T-helper 1 cell (primary cell): ENCODE measurements around the gene SHE.

Experiments
- DNase-seq, 5 donors: peaks; one replicate each; pipeline ENCODE4 v3.0.0-alpha.2; 2012 to 2020

The SHE gene

DNA sequence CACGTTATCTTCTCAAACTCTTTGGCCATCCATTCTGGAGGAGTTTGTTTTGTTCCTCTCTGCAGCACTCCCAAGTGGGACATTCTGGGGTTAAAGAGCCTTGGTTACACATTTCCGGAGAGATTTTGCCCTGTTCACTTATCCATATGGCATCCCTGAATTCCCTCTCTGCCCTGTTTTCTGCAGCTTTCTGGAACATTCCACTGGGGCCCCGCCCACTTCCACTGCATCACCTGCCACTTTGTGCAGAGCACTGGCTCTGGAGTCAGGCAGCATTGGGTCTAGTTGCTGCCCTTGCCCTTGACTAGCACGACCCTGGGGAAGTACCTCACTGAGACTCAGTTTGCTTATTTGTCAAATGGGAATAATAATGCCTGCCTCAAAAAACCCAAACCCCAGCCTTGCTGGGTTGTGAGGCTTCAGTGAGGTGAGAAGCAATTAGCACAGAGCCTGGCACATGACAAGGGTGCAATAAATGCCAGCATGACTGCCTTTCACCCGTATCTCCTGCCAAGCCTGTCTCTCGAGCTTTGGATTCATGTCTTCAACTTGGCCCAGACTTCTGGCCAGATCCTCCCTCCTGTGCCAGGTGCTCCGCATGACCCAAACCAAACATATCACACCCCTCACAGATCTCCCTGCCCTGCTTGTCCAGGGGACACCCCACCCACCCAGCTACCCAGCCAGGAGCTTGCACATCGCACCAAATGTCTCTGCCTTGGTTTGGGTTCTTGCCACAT, 58.8 kb downstream of the SHE start:
- no peak for DNase-seq

DNA sequence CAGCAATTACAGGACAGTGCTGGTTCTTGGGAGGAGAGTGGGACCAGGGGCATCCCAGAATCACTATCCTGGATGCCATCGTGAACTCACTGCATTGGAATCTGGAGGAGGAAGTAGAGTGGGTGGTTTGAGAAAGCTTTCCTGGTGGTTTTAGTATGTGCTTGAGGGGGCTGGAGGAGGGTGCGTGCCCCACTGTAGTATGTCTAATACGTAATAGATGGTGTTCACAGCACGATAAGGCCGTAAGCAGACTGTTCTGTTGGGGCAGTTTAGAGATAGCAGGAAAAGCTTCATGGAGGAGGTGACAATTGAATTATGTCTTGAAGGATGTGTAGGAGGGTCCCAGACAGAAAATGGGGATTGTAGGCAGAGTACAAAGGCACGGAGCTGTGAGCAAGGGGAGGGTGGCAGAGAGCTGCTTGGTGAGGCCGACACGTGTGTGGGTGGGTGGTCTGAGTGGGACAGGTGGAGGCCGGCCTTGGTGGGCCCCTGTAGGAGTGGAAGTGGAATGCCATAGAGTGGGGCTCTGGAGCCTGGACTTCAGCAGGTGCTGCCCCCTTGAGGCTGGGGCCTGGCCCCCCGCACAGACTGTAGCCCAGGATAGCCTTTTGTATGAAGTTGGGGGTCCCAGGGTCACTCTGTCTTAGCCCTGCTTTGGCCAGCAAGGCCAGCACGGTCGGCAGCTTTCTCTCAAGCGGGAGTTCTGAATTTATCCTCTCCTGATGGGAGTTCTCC, 60.0 kb downstream of the SHE start:
- DNase-seq: no peak

DNA sequence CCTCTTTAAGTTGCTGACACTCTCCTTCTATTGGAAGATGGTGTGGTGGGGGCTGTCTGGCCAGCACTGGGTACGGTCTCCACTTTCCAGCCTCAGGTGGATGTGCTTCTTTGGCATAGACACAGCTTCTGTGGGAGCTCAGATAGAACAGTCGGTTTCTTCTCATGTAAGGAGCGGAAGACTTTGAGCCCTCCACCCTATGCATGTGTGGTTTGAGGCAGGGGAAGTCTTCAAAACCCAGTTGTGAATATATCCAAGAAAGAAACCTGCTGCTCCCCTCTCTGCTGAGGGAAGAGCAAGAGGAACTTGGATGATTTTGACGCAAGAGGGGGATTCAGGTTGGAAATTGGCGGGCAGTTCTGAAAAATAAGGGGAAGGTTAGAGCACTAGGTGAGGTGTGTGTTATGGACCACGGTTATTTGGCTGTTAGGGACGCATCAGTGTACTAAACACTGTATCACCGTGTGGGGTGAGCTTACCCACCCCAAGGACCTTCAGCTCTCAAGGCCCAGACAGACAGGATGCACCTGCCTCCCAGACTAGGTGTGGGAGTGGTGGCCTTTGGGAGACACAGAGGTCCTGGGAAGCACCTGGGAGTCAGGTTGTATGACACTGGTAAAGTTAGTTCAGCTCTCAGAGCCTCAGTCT, 60.8 kb downstream of the SHE start:
- no peak for DNase-seq

DNA sequence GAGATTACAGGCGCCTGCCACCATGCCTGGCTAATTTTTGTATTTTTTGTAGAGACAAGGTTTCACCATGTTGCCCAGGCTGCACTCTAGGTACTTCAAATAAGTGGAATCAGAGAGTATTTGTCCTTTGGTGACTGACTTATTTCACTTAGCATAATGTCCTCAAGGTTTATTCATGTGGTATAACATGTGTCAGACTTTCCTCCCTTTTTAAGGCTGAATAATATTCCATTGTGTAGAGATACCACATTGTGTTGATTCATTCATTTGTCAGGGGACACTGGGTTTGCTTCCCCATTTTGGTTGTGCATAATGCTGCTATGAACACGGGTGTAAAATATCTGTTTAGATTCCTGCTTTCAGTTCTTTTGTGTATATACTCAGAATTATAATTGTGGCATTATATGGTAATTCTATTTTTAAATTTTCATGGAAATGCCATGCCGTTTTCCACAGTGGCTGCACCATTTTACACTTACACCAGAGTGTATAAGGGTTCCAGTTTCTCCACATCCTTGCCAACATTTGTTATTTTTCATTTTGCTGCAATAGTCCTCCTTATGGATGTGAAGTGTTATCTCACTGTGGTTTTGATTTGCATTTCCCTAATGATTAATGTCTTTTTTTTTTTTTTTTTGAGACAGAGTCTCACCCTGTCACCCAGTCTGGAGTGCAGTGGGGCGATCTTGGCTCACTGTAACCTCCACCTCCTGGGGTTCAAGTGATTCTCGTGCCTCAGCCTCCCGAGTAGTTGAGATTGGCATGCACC, 62.0 kb downstream of the SHE start:
- DNase-seq: no peak

DNA sequence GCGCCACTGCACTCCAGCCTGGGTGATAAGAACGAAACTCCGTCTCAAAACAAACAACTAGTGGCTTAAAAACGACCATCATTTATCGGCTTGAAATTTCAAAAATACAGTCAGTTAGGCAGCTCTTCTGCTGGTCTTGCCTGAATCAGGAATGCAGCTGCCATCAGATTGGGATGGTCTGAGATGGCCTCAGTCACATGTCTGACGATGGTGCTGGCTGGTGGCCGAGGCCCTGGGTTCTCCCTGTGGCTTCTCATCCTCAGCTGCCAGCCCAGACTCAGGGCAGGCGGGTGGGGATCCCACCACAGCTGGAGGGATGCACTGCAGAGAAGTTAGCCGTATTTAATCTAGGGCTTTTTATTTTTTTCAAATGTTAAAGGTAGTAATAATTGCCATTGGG, 65.8 kb downstream of the SHE start:
- DNase-seq: no peak

DNA sequence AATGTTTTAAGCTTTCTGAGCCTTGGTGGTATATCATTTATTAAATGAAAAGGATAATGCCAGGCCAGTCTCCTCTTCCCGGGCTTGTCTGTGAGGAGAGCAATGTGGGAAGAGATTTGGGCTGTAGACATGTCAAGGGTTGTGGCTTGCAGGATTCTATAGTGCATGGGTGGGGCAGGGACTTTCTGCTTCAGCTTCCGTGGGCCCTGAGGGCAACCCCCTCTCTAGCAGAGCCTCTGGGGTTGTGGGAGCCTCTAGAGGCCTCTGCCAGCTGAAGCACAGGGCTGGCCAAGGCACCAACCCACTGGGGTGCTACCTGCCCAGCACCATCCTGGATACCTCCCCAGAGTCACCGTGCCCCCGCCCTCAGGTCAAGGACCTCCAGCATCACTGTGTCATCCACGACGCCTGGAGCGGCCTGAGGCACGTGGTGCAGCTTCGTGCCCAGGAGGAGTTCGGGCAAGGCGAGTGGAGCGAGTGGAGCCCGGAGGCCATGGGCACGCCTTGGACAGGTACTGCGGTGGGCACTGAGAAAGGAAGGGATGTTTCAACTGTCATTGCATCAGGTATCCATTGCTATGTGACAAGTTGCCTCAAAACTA, 66.5 kb downstream of the SHE start:
- no peak for DNase-seq

DNA sequence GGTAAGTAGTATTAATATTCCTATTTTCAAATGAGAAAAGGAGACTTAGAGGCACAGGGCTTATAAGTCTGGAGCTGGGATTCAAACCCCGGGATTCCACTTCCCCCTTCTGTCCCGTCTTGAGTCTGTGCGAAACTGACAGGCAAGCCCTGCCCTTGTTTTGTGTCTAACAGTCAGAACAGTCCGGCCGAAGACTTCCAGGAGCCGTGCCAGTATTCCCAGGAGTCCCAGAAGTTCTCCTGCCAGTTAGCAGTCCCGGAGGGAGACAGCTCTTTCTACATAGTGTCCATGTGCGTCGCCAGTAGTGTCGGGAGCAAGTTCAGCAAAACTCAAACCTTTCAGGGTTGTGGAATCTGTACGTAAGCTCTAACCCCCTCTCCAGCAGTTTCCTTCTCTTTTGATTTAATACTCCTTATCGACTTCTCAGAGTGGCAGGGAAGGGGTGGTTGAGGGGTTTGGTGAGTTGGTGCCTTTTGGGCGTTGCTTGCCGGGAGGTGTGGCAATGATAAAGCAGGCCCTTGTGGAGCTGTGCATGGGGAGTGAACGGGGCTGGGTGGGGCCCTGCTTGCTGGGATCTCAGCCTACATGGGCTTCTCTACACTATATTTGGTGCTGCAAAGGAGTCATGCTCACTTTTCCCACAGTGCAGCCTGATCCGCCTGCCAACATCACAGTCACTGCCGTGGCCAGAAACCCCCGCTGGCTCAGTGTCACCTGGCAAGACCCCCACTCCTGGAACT, 67.7 kb downstream of the SHE start:
- DNase-seq: no peak

DNA sequence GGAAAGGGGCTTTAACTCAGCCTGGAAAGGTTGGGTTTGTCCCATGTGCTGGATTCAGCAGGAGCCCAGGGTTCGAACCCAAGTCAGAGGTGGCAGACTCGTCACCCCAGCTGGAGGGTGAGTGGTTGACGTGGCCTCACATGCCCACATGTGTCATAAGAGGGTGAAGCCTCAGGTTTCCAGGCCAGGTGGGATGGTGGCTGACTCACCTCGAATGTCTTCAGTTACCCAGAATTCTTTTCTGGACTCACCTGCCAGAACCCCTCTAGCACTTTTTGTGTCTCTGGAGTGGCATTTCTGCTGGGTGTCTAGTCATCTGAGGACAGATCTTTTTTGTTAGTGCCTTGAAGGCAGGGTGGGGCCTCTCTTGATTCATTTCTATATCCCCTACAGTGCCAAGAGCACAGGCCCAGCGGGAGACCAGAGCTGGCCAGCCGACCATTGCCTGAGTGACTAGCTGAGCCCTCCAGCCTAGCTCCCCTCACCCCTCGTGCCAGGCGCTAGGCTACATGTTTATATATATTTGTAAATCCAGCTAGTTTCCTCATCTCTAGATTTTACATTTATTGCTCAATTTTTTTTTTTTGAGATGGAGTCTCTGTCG, 68.9 kb downstream of the SHE start:
- no peak for DNase-seq

DNA sequence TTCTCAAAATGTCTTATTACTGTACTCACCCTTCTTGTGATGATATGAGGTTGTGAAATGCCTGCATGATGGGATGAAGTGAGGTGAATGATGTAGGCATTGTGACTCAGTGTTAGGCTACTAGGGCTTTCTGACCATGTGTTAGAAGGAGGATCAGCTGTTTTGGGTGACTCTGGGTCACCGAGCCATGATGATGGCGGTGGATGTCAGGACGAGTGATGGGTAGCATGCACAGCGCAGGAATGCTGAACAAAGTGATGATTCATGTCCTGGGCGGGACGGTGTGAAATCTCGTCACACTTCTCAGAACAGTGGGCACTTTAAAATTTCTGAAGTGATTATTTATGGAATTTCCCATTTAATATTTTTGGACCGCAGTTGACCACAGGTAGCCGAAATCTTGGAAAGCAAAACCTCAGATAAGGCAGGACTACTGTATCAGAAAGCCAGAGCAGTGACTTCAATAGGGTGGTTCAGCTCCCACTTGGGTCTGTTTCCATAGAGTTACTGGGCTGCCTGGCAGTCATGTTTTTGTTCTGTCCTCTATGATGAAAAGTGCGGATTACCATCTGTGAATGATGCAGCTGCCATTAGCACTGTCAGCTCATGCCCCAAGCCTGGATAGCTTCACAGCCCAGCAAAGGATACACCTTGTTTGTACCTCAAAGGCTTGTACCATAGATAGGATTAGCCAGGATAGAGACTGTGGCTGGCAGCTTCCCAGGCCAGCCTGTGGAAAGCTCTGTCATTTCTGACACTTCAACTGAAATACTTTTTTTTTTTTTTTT, 70.4 kb downstream of the SHE start:
- DNase-seq: peak in 1 of 5 donors; percentile 71

DNA sequence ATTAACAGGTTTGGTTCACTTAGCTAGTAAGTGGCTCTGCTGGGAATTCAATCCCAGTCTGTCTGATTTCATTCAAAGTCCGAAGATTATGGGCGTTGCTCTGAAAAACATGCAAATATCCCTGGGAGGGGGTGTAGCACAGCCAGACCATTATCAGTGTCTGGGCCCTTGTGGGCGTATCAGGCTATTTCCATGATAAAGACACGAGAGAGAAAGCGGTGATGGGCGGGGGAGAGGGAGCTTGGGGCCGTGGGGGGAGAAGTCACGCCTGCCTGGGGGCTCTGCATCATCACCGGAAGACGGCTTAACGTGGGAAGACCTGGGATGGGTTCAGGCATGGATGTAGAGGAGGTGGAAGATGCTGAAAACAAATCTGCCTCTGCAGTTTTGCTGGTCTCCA, 71.3 kb downstream of the SHE start:
- DNase-seq: no peak

DNA sequence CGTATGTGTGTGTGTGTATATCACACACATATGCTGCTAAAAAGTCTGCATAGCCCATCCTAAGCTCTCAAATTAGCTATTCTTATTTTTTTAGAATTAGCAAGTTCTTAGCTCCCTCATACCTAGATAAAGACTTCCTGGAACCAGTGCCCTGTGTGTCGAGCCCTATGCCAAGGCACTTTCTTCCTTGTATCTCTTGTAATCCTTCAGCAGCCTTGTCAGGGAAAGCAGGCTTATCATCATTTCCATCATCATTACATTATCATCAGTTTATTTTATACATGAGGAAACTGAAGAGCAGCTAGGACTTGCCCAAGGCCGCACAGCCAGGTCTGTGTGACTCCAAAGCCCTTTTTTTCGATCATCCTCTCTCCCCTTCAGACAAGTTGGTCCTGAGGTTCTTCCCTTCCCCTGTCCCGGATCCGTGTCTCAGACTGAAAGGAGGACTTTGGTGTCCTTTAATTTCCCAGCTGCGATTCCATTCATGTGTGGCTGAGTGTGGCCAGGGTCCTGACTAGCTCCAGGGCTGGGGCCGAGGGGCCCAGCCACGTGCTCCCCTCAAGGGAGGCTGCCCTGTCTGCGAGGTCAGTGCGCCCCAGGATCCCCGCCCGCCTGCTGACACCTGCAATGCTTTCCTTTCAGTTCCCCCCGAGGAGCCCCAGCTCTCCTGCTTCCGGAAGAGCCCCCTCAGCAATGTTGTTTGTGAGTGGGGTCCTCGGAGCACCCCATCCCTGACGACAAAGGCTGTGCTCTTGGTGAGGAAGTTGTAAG, 72.2 kb downstream of the SHE start:
- DNase-seq: no peak
